Measurements from ENCODE around the gene LRP5. TPM values are rescaled to one million over a fixed set of nuclear protein-coding genes. Genes with fewer than 3 reads are reported as not detected.

Gene LRP5
- total RNA-seq, 1 experiment from 2014 or later, result 32.8 TPM

DNA sequence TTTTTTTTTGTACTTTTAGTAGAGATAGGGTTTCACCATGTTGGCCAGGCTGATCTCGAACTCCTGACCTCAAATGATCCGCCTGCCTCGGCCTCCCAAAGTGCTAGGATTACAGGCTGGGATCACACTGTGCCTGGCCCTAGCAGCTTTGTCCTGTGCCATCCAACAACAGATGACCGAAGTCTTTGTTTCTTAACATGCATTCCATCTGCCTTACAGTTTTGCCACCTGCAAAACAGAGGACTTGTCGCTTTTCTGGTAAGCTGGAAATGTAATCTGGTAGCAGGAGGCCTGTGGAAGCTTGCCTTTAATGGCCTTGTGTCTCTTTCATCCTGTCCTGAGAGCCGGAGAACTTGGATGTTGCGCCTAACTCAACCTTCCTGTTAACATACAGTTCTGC is 89.5 kb downstream of the LRP5 start:
- no peak overlapping the region for H3K27ac Mint-ChIP-seq (ENCODE audit: low read depth, unreplicated experiment)
- H3K9me3 Mint-ChIP-seq (ENCODE audit: unreplicated experiment), result no peaks in the 10 kb centered on the region
- no TSS peak for BruUV-seq (replicated peaks)
- H3K4me3 Mint-ChIP-seq (ENCODE audit: unreplicated experiment), result no peak overlapping the region
- H3K4me1 Mint-ChIP-seq (ENCODE audit: insufficient read depth, unreplicated experiment), result no peaks in the 10 kb centered on the region
- intact Hi-C loops (cut with micrococcal nuclease), result no loop called here
- no peaks in the 10 kb centered on the region for H3K27me3 Mint-ChIP-seq (ENCODE audit: insufficient read depth, unreplicated experiment)
- TF ChIP-seq, protein P1, sequence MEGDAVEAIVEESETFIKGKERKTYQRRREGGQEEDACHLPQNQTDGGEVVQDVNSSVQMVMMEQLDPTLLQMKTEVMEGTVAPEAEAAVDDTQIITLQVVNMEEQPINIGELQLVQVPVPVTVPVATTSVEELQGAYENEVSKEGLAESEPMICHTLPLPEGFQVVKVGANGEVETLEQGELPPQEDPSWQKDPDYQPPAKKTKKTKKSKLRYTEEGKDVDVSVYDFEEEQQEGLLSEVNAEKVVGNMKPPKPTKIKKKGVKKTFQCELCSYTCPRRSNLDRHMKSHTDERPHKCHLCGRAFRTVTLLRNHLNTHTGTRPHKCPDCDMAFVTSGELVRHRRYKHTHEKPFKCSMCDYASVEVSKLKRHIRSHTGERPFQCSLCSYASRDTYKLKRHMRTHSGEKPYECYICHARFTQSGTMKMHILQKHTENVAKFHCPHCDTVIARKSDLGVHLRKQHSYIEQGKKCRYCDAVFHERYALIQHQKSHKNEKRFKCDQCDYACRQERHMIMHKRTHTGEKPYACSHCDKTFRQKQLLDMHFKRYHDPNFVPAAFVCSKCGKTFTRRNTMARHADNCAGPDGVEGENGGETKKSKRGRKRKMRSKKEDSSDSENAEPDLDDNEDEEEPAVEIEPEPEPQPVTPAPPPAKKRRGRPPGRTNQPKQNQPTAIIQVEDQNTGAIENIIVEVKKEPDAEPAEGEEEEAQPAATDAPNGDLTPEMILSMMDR (IDR thresholded peaks at IDR 0.05; ENCODE audit: unreplicated experiment), result no peak
- DNase-seq (ENCODE audit: unreplicated experiment), result no peak
- POLR2A ChIA-PET, result no interaction called here
- CTCF ChIA-PET, result no interaction called here
- H3K36me3 Mint-ChIP-seq (ENCODE audit: insufficient read depth, unreplicated experiment), result peaks cover 51% of the 10 kb centered on the region

- no TSS peak for BruUV-seq (replicated peaks)
- Mint-ChIP-seq H3K27me3 (ENCODE audit: insufficient read depth, unreplicated experiment) (no peaks in the 10 kb centered on the region), H3K27ac (ENCODE audit: low read depth, unreplicated experiment) (no peak overlapping the region), H3K4me1 (ENCODE audit: insufficient read depth, unreplicated experiment) (no peaks in the 10 kb centered on the region), H3K9me3 (ENCODE audit: unreplicated experiment) (no peaks in the 10 kb centered on the region), H3K4me3 (ENCODE audit: unreplicated experiment) (no peak overlapping the region), H3K36me3 (ENCODE audit: insufficient read depth, unreplicated experiment) (peaks cover 57% of the 10 kb centered on the region)
- intact Hi-C loops (cut with micrococcal nuclease), result no loop called here
- DNase-seq (ENCODE audit: unreplicated experiment), result no peak
- POLR2A ChIA-PET, result no interaction called here
- CTCF ChIA-PET, result no interaction called here
- TF ChIP-seq, protein P1 (IDR thresholded peaks at IDR 0.05; ENCODE audit: unreplicated experiment), result no peak
Measured at GRCh38 chr11:68402355-68403031, 90.1 kb downstream of the LRP5 start.

- no peak for DNase-seq (ENCODE audit: unreplicated experiment)
- no peak overlapping the region for H3K4me3 Mint-ChIP-seq (ENCODE audit: unreplicated experiment)
- H3K27me3 Mint-ChIP-seq (ENCODE audit: insufficient read depth, unreplicated experiment), result no peaks in the 10 kb centered on the region
- ChIA-PET POLR2A (no interaction called here), CTCF (no interaction called here)
- no peak overlapping the region for H3K27ac Mint-ChIP-seq (ENCODE audit: low read depth, unreplicated experiment)
- TF ChIP-seq, protein P1 (IDR thresholded peaks at IDR 0.05; ENCODE audit: unreplicated experiment), result no peak
- no peaks in the 10 kb centered on the region for H3K4me1 Mint-ChIP-seq (ENCODE audit: insufficient read depth, unreplicated experiment)
- BruUV-seq (replicated peaks), result no TSS peak
- H3K9me3 Mint-ChIP-seq (ENCODE audit: unreplicated experiment), result no peaks in the 10 kb centered on the region
- peaks cover 66% of the 10 kb centered on the region for H3K36me3 Mint-ChIP-seq (ENCODE audit: insufficient read depth, unreplicated experiment)
- intact Hi-C loops (cut with micrococcal nuclease), result no loop called here
Measured at GRCh38 chr11:68403424-68403823, 91.0 kb downstream of the LRP5 start.

GRCh38 chr11:68403831-68404230 is 91.4 kb downstream of the LRP5 start:
- no TSS peak for BruUV-seq (replicated peaks)
- no peak for DNase-seq (ENCODE audit: unreplicated experiment)
- Mint-ChIP-seq H3K4me1 (ENCODE audit: insufficient read depth, unreplicated experiment) (no peaks in the 10 kb centered on the region), H3K9me3 (ENCODE audit: unreplicated experiment) (no peaks in the 10 kb centered on the region), H3K27ac (ENCODE audit: low read depth, unreplicated experiment) (no peak overlapping the region), H3K4me3 (ENCODE audit: unreplicated experiment) (no peak overlapping the region), H3K27me3 (ENCODE audit: insufficient read depth, unreplicated experiment) (no peaks in the 10 kb centered on the region), H3K36me3 (ENCODE audit: insufficient read depth, unreplicated experiment) (peaks cover 70% of the 10 kb centered on the region)
- ChIA-PET POLR2A (no interaction called here), CTCF (no interaction called here)
- intact Hi-C loops (cut with micrococcal nuclease), result no loop called here
- TF ChIP-seq, protein P1 (IDR thresholded peaks at IDR 0.05; ENCODE audit: unreplicated experiment), result no peak

Measured in MCF 10A (cell line).